HL-60 (cell line): ENCODE results near the gene HIPK2.

Experiments
- DNase-seq, 2 experiments: peaks; one replicate each; pipeline ENCODE4 v3.0.0-alpha.2; 2010 to 2020; ENCODE audit warnings: low read depth in 1 of 2, low spot score in 1 of 2
- H3K27ac ChIP-seq: fragments of 250-450 bp; sonication (Bioruptor Pico); replicated peaks from 2 replicates; pipeline ENCODE4 v1.5.1; 2020; ENCODE audit warnings: mild to moderate bottlenecking, moderate library complexity
- H3K27me3 ChIP-seq: fragments of 250-450 bp; sonication (Bioruptor Pico); 2 replicates; pipeline ENCODE4 v1.5.1; 2021; ENCODE audit warnings: mild to moderate bottlenecking, moderate library complexity; ENCODE audit not compliant: insufficient read depth, poor library complexity, severe bottlenecking
- H3K4me3 ChIP-seq: replicated peaks from 2 replicates; pipeline ENCODE4 v1.5.1; 2011; ENCODE audit warnings: mild to moderate bottlenecking, control low read depth, low read length; ENCODE audit not compliant: insufficient read depth
- CTCF ChIP-seq: IDR thresholded peaks from one replicate; pipeline ENCODE4 v1.5.1; 2011; ENCODE audit warnings: low read length, control low read depth, inconsistent platforms; ENCODE audit not compliant: insufficient read depth
- GABPA ChIP-seq: IDR thresholded peaks from 2 replicates; pipeline ENCODE4 v1.6.1; 2012; ENCODE audit warnings: low read depth
- POLR2AphosphoS5 ChIP-seq: IDR thresholded peaks from 2 replicates; pipeline ENCODE4 v1.6.1; 2012; ENCODE audit warnings: low read depth
- SPI1 ChIP-seq: IDR thresholded peaks from 2 replicates; pipeline ENCODE4 v1.6.1; 2012; ENCODE audit warnings: low read depth, mild to moderate bottlenecking, borderline replicate concordance
- TF ChIP-seq, protein P1 (sequence below): IDR thresholded peaks from 2 replicates; pipeline ENCODE4 v1.6.1; 2012; ENCODE audit warnings: low read depth; ENCODE audit not compliant: insufficient replicate concordance

HIPK2 gene

DNA sequence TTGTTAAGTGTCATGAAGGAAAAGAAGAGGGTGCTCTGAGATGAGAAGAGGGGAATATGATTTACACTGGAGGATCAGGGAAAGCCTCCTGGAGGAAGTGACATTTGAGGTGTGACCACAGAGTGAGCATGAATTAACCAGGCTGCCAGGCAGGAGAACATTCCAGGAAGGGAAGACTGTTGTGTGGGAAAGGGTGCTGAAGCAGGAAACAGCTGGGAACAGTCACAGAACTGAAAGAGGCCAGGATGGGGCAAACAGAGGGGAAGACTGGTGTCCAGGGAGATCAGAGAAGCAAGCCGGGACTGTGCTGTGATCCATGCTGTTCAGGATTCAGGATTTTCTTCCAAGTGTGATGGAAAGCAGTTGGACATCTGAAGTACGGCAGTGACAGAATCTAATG is 14.9 kb downstream of the HIPK2 start:
- TF ChIP-seq, protein P1, sequence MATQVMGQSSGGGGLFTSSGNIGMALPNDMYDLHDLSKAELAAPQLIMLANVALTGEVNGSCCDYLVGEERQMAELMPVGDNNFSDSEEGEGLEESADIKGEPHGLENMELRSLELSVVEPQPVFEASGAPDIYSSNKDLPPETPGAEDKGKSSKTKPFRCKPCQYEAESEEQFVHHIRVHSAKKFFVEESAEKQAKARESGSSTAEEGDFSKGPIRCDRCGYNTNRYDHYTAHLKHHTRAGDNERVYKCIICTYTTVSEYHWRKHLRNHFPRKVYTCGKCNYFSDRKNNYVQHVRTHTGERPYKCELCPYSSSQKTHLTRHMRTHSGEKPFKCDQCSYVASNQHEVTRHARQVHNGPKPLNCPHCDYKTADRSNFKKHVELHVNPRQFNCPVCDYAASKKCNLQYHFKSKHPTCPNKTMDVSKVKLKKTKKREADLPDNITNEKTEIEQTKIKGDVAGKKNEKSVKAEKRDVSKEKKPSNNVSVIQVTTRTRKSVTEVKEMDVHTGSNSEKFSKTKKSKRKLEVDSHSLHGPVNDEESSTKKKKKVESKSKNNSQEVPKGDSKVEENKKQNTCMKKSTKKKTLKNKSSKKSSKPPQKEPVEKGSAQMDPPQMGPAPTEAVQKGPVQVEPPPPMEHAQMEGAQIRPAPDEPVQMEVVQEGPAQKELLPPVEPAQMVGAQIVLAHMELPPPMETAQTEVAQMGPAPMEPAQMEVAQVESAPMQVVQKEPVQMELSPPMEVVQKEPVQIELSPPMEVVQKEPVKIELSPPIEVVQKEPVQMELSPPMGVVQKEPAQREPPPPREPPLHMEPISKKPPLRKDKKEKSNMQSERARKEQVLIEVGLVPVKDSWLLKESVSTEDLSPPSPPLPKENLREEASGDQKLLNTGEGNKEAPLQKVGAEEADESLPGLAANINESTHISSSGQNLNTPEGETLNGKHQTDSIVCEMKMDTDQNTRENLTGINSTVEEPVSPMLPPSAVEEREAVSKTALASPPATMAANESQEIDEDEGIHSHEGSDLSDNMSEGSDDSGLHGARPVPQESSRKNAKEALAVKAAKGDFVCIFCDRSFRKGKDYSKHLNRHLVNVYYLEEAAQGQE, result no peak
- TF ChIP-seq GABPA, result no peak
- no peak for TF ChIP-seq SPI1
- no peak for TF ChIP-seq POLR2AphosphoS5
- no peak for TF ChIP-seq CTCF
- Histone ChIP-seq H3K4me3 (no peak overlapping the region), H3K27me3 (no peaks in the 10 kb centered on the region), H3K27ac (no peak overlapping the region)
- no peak for DNase-seq

DNA sequence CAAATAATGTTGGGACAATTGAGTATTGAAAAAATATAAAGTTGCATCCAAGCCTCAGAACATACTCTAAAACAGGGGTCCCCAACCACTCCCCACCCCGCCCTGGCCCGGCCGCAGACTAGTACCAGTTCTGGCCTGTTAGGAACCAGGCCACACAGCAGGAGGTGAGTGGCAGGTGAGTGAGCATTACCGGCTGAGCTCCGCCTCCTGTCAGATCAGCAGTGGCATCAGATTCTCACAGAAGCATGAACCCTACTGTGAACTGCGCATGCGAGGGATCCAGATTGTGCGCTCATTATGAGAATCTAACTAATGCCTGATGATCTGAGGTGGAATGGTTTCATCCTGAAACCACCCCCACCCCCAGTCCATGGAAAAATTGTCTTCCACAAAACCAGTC is 19.4 kb downstream of the HIPK2 start:
- H3K27ac ChIP-seq, result no peak overlapping the region
- TF ChIP-seq, protein P1, result no peak
- TF ChIP-seq SPI1 (no peak), GABPA (no peak), CTCF (no peak), POLR2AphosphoS5 (no peak)
- no peak for DNase-seq
- no peaks in the 10 kb centered on the region for H3K27me3 ChIP-seq
- H3K4me3 ChIP-seq, result no peak overlapping the region

DNA sequence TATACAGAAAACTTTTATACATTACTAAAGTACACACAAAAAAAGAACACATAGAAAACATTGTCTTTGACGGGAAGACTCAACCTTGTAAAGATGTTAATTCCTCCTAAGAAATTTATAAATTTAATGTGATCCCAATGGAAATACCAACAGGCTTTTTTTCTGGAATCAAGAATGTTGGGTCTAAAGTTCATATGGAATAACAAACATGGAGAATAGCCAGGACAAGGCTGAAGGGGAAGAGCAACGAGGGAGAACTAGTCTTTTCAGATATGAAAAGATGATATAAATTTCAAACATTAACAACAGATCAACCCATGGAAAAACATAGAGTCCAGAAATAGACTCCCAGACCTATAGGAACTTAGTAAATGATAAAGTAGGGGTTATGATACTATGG is 19.8 kb downstream of the HIPK2 start:
- Histone ChIP-seq H3K27me3 (no peaks in the 10 kb centered on the region), H3K27ac (no peak overlapping the region), H3K4me3 (no peak overlapping the region)
- TF ChIP-seq POLR2AphosphoS5, result no peak
- TF ChIP-seq GABPA, result no peak
- TF ChIP-seq SPI1, result no peak
- TF ChIP-seq CTCF, result no peak
- TF ChIP-seq, protein P1, result no peak
- no peak for DNase-seq
